Measurements from ENCODE around the gene PLIN3.
A peak's percentile ranks its signal among the peaks of the same experiment; 100 is the strongest.

GRCh38 chr19:4851551-4852290 is 15.7 kb downstream of the PLIN3 start:
- TF ChIP-seq CTCF (IDR thresholded peaks at IDR 0.05) (peak; percentile 80 to 89 (median 86)), POLR2A (IDR thresholded peaks at IDR 0.05) (no peak)
